Measurements from ENCODE around the gene MACROH2A1.

MACROH2A1 gene

DNA sequence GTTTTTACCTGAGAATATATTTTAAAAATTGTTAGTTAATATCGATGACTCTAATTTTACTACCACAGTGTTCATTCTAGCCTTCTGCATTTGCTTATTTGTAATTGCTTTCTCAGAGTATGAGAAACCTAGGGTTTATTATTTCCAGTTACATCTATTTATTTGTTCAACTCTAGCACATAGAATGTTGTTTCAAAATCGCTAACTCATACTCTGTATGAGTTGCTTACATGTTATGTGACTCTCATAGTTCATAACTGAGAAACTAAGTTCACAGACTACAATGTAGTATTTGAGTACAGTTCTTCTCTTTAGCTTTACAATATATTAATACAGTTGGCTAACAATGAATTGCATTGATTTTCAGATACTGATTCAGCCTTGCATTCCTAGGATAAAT lies 103.2 kb downstream of the MACROH2A1 start:
- Histone ChIP-seq H3K27me3 (ENCODE audit: control insufficient read depth, insufficient read depth, low read length) (no peaks in the 10 kb centered on the region), H3K4me1 (ENCODE audit: control insufficient read depth, insufficient read depth, low read length) (no peaks in the 10 kb centered on the region), H3K4me3 (ENCODE audit: low read depth, low read length) (no peak overlapping the region), H3K9me3 (ENCODE audit: control insufficient read depth, insufficient read depth, low read length) (no peaks in the 10 kb centered on the region), H3K9ac (ENCODE audit: low read depth, low read length) (no peak overlapping the region), H3K36me3 (ENCODE audit: control insufficient read depth, insufficient read depth, low read length) (no peaks in the 10 kb centered on the region), H3K27ac (ENCODE audit: low read depth, low read length) (no peak overlapping the region)

GRCh38 chr5:135294793-135295192 lies 104.2 kb downstream of the MACROH2A1 start:
- no peaks in the 10 kb centered on the region for H3K4me1 ChIP-seq (ENCODE audit: control insufficient read depth, insufficient read depth, low read length)
- no peaks in the 10 kb centered on the region for H3K36me3 ChIP-seq (ENCODE audit: control insufficient read depth, insufficient read depth, low read length)
- no peaks in the 10 kb centered on the region for H3K9me3 ChIP-seq (ENCODE audit: control insufficient read depth, insufficient read depth, low read length)
- H3K27me3 ChIP-seq (ENCODE audit: control insufficient read depth, insufficient read depth, low read length) = no peaks in the 10 kb centered on the region
- H3K27ac ChIP-seq (ENCODE audit: low read depth, low read length) = no peak overlapping the region
- H3K9ac ChIP-seq (ENCODE audit: low read depth, low read length) = no peak overlapping the region
- H3K4me3 ChIP-seq (ENCODE audit: low read depth, low read length) = no peak overlapping the region

- Histone ChIP-seq H3K9me3 (ENCODE audit: control insufficient read depth, insufficient read depth, low read length) (peaks cover 9% of the 10 kb centered on the region; the same call in 1 of the 2 replicates), H3K27ac (ENCODE audit: low read depth, low read length) (no peak overlapping the region)
Measured at GRCh38 chr5:135289651-135290050, 109.4 kb downstream of the MACROH2A1 start.

GRCh38 chr5:135287551-135287950 lies 111.5 kb downstream of the MACROH2A1 start:
- Histone ChIP-seq H3K4me3 (ENCODE audit: low read depth, low read length) (no peak overlapping the region; the same call in 1 of the 2 replicates), H3K4me1 (ENCODE audit: control insufficient read depth, insufficient read depth, low read length) (no peaks in the 10 kb centered on the region), H3K27me3 (ENCODE audit: control insufficient read depth, insufficient read depth, low read length) (no peaks in the 10 kb centered on the region), H3K9me3 (ENCODE audit: control insufficient read depth, insufficient read depth, low read length) (peaks cover 9% of the 10 kb centered on the region; the same call in 1 of the 2 replicates), H3K27ac (ENCODE audit: low read depth, low read length) (no peak overlapping the region), H3K9ac (ENCODE audit: low read depth, low read length) (no peak overlapping the region), H3K36me3 (ENCODE audit: control insufficient read depth, insufficient read depth, low read length) (no peaks in the 10 kb centered on the region)

More at GRCh38 chr5:135289651-135290050, 109.4 kb downstream of the MACROH2A1 start:
- Histone ChIP-seq H3K27me3 (ENCODE audit: control insufficient read depth, insufficient read depth, low read length) (no peaks in the 10 kb centered on the region), H3K9ac (ENCODE audit: low read depth, low read length) (no peak overlapping the region), H3K36me3 (ENCODE audit: control insufficient read depth, insufficient read depth, low read length) (no peaks in the 10 kb centered on the region), H3K4me3 (ENCODE audit: low read depth, low read length) (no peak overlapping the region), H3K4me1 (ENCODE audit: control insufficient read depth, insufficient read depth, low read length) (no peaks in the 10 kb centered on the region)

Data from HUES48 (cell line).